Fibroblast of peridontal ligament (primary cell): ENCODE results near the gene MTHFR.
"Not testable (repeated sequence)": the region's sequence is repeated elsewhere in the genome, so short reads cannot be mapped to it uniquely, and the experiment has no call there.

Experiments
- DNase-seq: peaks from one replicate; pipeline ENCODE4 v3.0.0-alpha.2; 2010; ENCODE audit errors: extremely low read depth

Gene MTHFR

DNA sequence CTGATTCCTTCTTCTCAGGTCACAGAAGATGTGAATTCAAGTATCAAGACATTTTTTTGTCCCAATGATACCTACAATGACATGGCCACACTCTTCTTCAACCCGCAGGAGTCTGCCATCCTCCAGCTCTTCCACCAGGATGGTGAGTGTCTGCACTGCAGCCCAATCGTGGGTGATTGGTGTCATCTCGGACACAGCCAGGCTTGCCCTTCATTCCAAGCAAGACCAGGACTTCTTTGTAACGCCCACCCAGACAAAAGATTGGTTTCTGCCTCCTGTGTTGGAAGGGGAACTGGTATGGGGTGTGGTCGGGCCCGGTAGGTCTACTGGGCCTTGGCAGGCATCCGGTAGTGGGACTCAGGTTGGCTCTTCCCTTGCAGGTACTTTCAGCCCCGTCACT, 27.7 kb upstream of the MTHFR start:
- DNase-seq = no peak

- DNase-seq = no peak
These were observed 26.4 kb upstream of the MTHFR start for GRCh38 chr1:11831945-11832725.

GRCh38 chr1:11828511-11828910, 22.7 kb upstream of the MTHFR start:
- DNase-seq = no peak

- no peak for DNase-seq
These were observed 21.2 kb upstream of the MTHFR start for GRCh38 chr1:11826946-11827345.

GRCh38 chr1:11825131-11825530, 19.4 kb upstream of the MTHFR start:
- no peak for DNase-seq

- no peak for DNase-seq
These were observed 17.8 kb upstream of the MTHFR start for GRCh38 chr1:11823366-11824137.

DNA sequence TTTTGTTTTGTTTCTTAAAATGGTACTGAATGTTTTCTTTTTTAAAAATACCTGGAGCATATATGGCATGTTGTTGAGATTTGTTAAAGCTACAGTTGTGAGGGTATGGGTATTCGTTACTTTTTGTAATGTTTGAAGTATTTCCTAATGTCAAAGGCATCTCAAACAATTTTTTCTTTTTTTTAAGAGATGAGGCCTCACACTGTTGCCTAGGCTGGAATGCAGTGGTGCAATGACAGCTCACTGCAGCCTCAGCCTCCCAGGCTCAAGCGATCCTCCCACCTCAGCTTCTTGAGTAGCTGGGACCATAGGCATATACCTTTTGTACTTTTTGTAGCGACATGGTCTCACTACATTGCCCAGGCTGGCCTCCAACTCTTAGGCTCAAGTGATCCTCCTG, 16.3 kb upstream of the MTHFR start:
- peak; percentile 40 for DNase-seq

DNA sequence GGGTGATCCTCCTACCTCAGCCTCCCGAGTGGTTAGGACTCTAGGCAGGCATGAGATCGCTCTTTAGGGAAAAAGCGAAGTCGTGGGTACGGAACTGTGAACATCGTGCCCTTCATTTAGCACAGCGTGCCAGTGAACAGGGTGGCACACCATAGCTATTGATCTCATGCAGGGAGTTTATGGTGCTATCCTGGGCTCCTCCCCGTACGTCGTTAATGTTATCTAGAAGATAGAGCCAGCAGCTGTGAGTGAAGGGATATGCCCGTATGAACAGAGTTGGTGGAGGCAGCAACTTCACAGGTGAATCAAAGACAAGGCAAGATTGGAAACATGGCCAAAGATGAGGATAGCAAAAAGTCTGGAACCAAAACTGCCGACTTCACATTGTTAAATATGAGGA, 11.4 kb upstream of the MTHFR start:
- DNase-seq = no peak

DNA sequence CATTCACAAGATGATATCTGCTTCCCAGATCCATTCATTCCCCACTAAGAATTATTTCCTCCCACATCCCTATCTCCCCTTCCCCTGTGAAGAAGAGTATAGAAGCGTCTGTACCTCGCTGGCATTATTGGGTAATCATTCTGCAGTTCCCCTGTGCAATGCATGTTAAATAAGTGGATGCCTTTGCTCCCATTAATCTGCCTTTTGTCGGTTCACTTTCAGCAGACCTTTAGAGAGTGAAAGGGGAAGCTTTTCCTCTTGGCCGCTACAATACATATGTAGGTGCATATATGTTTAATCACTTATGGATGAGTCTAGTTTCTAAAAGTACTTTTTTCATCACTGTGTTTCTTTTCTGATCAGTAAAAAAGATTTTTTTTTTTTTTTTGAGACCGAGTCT, 7.3 kb upstream of the MTHFR start:
- no peak for DNase-seq

DNA sequence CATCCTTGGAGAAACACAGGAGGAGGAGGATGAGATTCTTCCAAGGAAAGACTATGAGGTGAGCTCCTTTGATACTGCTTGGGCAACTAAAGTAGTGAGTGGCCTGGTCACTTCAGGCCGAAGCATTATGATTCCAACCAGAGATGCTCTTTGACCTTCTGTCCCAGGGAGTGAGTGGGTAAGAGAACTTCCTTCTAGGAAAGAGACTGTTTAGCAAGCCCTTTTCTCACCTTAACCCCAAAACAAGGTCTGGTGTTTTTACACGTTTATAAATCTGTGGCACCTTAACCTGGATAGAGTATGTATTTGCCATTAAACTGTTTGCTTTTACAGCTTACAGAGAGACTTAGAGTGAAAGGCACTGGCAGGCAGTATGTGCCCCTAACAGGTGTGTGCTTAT, 1.4 kb upstream of the MTHFR start:
- no peak for DNase-seq

GRCh38 chr1:11806307-11806936, 658 bp upstream of the MTHFR start:
- peak; percentile 57 for DNase-seq

GRCh38 chr1:11804666-11805421, 920 bp downstream of the MTHFR start:
- DNase-seq = peak; percentile 46

GRCh38 chr1:11803924-11804665, 1.7 kb downstream of the MTHFR start:
- DNase-seq = not testable (repeated sequence)

DNA sequence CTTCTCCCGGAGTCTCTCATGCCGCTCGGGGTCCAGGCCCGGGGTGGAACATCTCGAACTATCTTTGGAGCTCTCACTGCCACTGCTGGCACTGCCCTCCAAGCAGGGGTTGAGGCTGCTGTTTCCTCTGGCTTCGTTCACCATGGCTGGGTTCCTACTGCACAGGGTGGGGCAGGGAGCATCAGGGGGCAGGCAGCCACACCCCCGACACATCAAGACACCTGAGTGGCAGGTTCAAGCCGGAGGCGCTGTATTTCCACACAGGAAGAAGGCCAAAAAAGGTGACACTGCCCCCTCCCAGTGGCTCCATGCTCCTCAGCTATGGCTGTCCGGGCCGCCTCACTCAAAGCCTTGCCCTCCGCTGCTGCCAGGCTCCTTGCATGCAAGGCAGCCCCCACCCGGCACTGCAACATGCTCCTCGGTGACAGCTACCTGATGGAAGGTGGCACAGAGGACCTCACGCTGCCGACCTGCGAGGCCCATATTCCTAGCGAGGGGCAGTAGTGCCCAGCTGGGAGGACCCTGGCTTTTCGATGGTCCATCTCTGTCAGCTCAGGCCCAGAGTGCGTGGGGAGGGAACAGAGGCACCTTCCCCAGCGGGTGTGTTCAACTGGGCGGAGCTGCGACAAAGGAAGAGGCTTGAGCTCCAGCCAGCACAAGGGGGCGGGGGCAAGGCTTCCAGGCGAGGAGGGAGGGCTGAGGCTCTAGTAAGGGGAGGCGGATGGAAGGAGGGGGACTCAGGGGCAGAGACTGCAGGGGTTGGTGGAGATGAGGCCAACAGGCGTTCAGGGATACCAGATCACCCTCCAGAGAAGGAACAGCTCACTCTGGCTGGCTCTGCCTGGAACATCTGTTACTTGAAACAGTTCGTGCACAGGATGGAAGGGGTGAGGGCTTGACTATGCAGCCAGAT, 2.5 kb downstream of the MTHFR start:
- DNase-seq = peak; percentile 98

- peak; percentile 15 for DNase-seq
These were observed 3.2 kb downstream of the MTHFR start for GRCh38 chr1:11802616-11802972.

GRCh38 chr1:11800756-11801433, 4.9 kb downstream of the MTHFR start:
- DNase-seq = no peak

GRCh38 chr1:11800391-11800755, 5.4 kb downstream of the MTHFR start:
- no peak for DNase-seq

DNA sequence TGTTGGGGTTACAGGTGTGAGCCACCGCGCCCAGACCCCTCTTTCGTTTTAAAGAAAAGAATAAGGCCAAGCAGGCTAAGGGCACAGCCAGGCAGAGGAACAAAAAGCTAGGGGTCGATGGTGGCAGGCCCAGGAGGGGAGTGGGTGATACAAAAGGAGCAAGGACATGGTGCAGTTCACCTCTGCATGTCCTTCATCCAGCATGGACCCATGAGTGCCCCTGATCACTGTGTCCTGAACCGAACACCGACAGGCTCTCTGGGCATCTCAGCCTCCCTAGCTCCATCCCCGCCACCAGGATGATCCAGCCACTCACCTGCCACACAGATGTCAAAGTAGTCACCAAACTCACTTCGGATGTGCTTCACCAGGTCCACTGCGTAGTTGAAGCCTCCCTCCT, 5.9 kb downstream of the MTHFR start:
- DNase-seq = no peak

DNA sequence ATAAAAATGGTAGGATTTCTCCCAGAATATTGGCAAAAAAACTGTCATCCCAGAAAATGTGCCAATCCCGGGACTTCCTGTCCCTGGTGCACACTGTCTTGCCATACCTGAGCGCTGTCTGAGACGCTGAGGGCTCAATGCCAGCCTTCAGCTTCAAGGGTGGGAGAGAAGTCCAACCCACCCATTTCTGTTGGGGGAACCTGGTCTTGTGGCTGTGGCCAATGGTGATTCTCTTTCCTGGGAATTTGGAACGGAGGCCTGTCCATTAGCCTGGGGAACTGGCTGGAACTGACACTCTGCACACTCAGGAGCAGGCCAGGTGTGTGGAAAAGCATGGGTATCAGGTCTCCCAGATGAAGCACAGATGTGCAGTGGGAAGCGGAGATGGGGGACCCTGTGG, 6.7 kb downstream of the MTHFR start:
- DNase-seq = no peak
